Measurements from ENCODE around the gene RNF44. TPM values are rescaled to one million over a fixed set of nuclear protein-coding genes. Genes with fewer than 3 reads are reported as not detected.

The RNF44 gene
- total RNA-seq, 1 experiment from 2014 or later: 58.4 TPM

GRCh38 chr5:176548967-176549444 is 11.8 kb upstream of the RNF44 start, which contains the start of gene CDHR2:
Gene CDHR2, plus strand, starts transcription at chr5:176549342. Its CDS starts 16,011 bp downstream, at chr5:176565353.
- POLR2A ChIA-PET: no interaction called here
- Histone ChIP-seq H3K4me1 (ENCODE audit: control insufficient read depth in 1 of 2, insufficient read depth in 2 of 2, low read length in 2 of 2) (peaks cover 24 to 49% of the 10 kb centered on the region in 2 experiments), H3K27ac (ENCODE audit: low read depth, low read length) (no peak within 1 kb of the TSS; the same call in 1 of the 2 replicates), H3K4me3 (replicated peaks in 1 of 2; ENCODE audit: low read depth in 1 of 2, low read length in 2 of 2) (no peak within 1 kb of the TSS), H3K27me3 (ENCODE audit: insufficient read depth, low read length) (no peaks in the 10 kb centered on the region), H3K4me2 (ENCODE audit: low read length) (no peak within 1 kb of the TSS), H2AFZ (ENCODE audit: low read depth, low read length, poor library complexity, severe bottlenecking) (no peak within 1 kb of the TSS), H3K9me2 (ENCODE audit: insufficient read depth) (no peaks in the 10 kb centered on the region), H3K36me3 (ENCODE audit: control insufficient read depth in 1 of 2, insufficient read depth in 2 of 2, low read length in 2 of 2) (no peaks in the 10 kb centered on the region), H4K20me1 (ENCODE audit: insufficient read depth) (no peaks in the 10 kb centered on the region), H3K9me3 (ENCODE audit: control insufficient read depth in 1 of 2, insufficient read depth in 1 of 2, low read depth in 1 of 2, low read length in 2 of 2) (no peaks in the 10 kb centered on the region), H3K9ac (ENCODE audit: low read length) (no peak within 1 kb of the TSS), H3K79me2 (ENCODE audit: insufficient read depth, low read length) (no peaks in the 10 kb centered on the region)
- TF ChIP-seq EGR1 (IDR thresholded peaks at IDR 0.05; ENCODE audit: low read depth): no peak
- TF ChIP-seq CTCF (IDR thresholded peaks at IDR 0.05 in 2 of 3, conservative IDR thresholded peaks at IDR 0.05 in 1 of 3; ENCODE audit: borderline replicate concordance in 1 of 3, insufficient read depth in 1 of 3, low read depth in 2 of 3, low read length in 2 of 3): no peak
- TF ChIP-seq JUND (IDR thresholded peaks at IDR 0.05): no peak
- no peak for TF ChIP-seq TCF7L2 (IDR thresholded peaks at IDR 0.05; ENCODE audit: borderline replicate concordance, extremely low read depth, insufficient read depth, insufficient read length)
- DNase-seq (ENCODE audit: low read depth, low spot score) (no peak), ATAC-seq (no peak)
- CTCF ChIA-PET: no interaction called here
- intact Hi-C loops (cut with micrococcal nuclease): no loop called here
- RAD21 ChIA-PET (ENCODE audit: low non-redundant PET in 1 of 2, low total read pairs in 2 of 2, uncharacterized antibody in 2 of 2, unreplicated experiment in 2 of 2): no interaction called here
- no TSS peak for BruUV-seq (replicated peaks)

GRCh38 chr5:176547802-176548201 is 10.6 kb upstream of the RNF44 start:
- Histone ChIP-seq H3K4me3 (replicated peaks in 1 of 2; ENCODE audit: low read depth in 1 of 2, low read length in 2 of 2) (no peak overlapping the region), H4K20me1 (ENCODE audit: insufficient read depth) (no peaks in the 10 kb centered on the region), H3K9me2 (ENCODE audit: insufficient read depth) (no peaks in the 10 kb centered on the region), H3K79me2 (ENCODE audit: insufficient read depth, low read length) (no peaks in the 10 kb centered on the region), H3K36me3 (ENCODE audit: control insufficient read depth in 1 of 2, insufficient read depth in 2 of 2, low read length in 2 of 2) (no peaks in the 10 kb centered on the region), H3K9me3 (ENCODE audit: control insufficient read depth in 1 of 2, insufficient read depth in 1 of 2, low read depth in 1 of 2, low read length in 2 of 2) (no peaks in the 10 kb centered on the region), H3K27ac (ENCODE audit: low read depth, low read length) (no peak overlapping the region), H3K27me3 (ENCODE audit: insufficient read depth, low read length) (no peaks in the 10 kb centered on the region), H2AFZ (ENCODE audit: low read depth, low read length, poor library complexity, severe bottlenecking) (no peak overlapping the region), H3K9ac (ENCODE audit: low read length) (no peak overlapping the region), H3K4me1 (ENCODE audit: control insufficient read depth in 1 of 2, insufficient read depth in 2 of 2, low read length in 2 of 2) (peaks cover 18 to 43% of the 10 kb centered on the region in 2 experiments), H3K4me2 (ENCODE audit: low read length) (no peak overlapping the region)
- no peak for DNase-seq (ENCODE audit: low read depth, low spot score)
- POLR2A ChIA-PET: interaction anchor here (1.9 kb wide), 1 partner anchor 10 kb away, joined by 6 read pairs; the partner anchor contains the start of gene RNF44
- CTCF ChIA-PET: interaction anchor here (0.7 kb wide), 1 partner anchor 10 kb away, joined by 3 read pairs; no protein-coding TSS in a partner anchor
- ATAC-seq: no peak
- no peak for TF ChIP-seq FOSL1 (IDR thresholded peaks at IDR 0.05; ENCODE audit: low read depth)
- no peak for TF ChIP-seq ATF3 (IDR thresholded peaks at IDR 0.05)
- TF ChIP-seq EGR1 (IDR thresholded peaks at IDR 0.05; ENCODE audit: low read depth): no peak
- no peak for TF ChIP-seq ZNF274 (IDR thresholded peaks at IDR 0.05; ENCODE audit: low read depth, low read length)
- TF ChIP-seq ZFX (IDR thresholded peaks at IDR 0.05): no peak
- TF ChIP-seq EZH2 (IDR thresholded peaks at IDR 0.05): no peak
- TF ChIP-seq SP1 (IDR thresholded peaks at IDR 0.05; ENCODE audit: low read depth): no peak
- no peak for TF ChIP-seq TCF7L2 (IDR thresholded peaks at IDR 0.05; ENCODE audit: borderline replicate concordance, extremely low read depth, insufficient read depth, insufficient read length)
- RAD21 ChIA-PET (ENCODE audit: low non-redundant PET in 1 of 2, low total read pairs in 2 of 2, uncharacterized antibody in 2 of 2, unreplicated experiment in 2 of 2): no interaction called here
- BruUV-seq (replicated peaks): no TSS peak
- intact Hi-C loops (cut with micrococcal nuclease): no loop called here
